ENCODE data around the gene SELENOF.
"Not testable (repeated sequence)": the region's sequence is repeated elsewhere in the genome, so short reads cannot be mapped to it uniquely, and the experiment has no call there.

The SELENOF gene

GRCh38 chr1:86916752-86917151 is 2.8 kb upstream of the SELENOF start:
- no peak for DNase-seq

- DNase-seq = no peak
Measured at GRCh38 chr1:86915737-86916235, 1.9 kb upstream of the SELENOF start.

GRCh38 chr1:86914998-86915736 is 1.2 kb upstream of the SELENOF start:
- peak in 55 of 56 donors; percentile 8 to 78 (median 50) for DNase-seq

GRCh38 chr1:86914601-86914997 is 673 bp upstream of the SELENOF start, which contains the start of gene HS2ST1:
HS2ST1 (plus strand) TSS chr1:86914635.
- peak in 3 of 56 donors; percentile 62 to 90 (median 89) for DNase-seq

- peak in 7 of 56 donors; percentile 1 to 35 (median 15) for DNase-seq
Measured at GRCh38 chr1:86913399-86913895, 479 bp downstream of the SELENOF start.

GRCh38 chr1:86912281-86912900 is 1.5 kb downstream of the SELENOF start:
- DNase-seq = no peak

GRCh38 chr1:86906419-86906818 is 7.5 kb downstream of the SELENOF start:
- no peak for DNase-seq

- no peak for DNase-seq
Measured at GRCh38 chr1:86905875-86906274, 8.1 kb downstream of the SELENOF start.

- not testable (repeated sequence) for DNase-seq
Measured at GRCh38 chr1:86899401-86899800, 14.5 kb downstream of the SELENOF start.

GRCh38 chr1:86888327-86888726 is 25.6 kb downstream of the SELENOF start:
- no peak for DNase-seq

GRCh38 chr1:86887479-86888162 is 26.3 kb downstream of the SELENOF start:
- DNase-seq = no peak

GRCh38 chr1:86875722-86876121 is 38.2 kb downstream of the SELENOF start:
- no peak for DNase-seq

- DNase-seq = no peak
Measured at GRCh38 chr1:86872086-86872485, 41.8 kb downstream of the SELENOF start.

- DNase-seq = no peak
Measured at GRCh38 chr1:86871001-86871400, 42.9 kb downstream of the SELENOF start.

- DNase-seq = no peak
Measured at GRCh38 chr1:86868477-86868876, 45.4 kb downstream of the SELENOF start.

- not testable (repeated sequence) for DNase-seq
Measured at GRCh38 chr1:86867278-86867677, 46.6 kb downstream of the SELENOF start.

GRCh38 chr1:86866665-86867064 is 47.3 kb downstream of the SELENOF start:
- no peak for DNase-seq

- DNase-seq = no peak
Measured at GRCh38 chr1:86865973-86866637, 47.8 kb downstream of the SELENOF start.

GRCh38 chr1:86862920-86863319 is 51.0 kb downstream of the SELENOF start:
- no peak for DNase-seq

- DNase-seq = no peak
Measured at GRCh38 chr1:86861424-86861823, 52.5 kb downstream of the SELENOF start.

GRCh38 chr1:86860424-86860823 is 53.5 kb downstream of the SELENOF start:
- DNase-seq = no peak

All from amygdala (tissue), 56 donors.